ENCODE results near the gene NPBWR2.
A peak's percentile ranks its signal among the peaks of the same experiment; 100 is the strongest.
"Not testable (repeated sequence)": the region's sequence is repeated elsewhere in the genome, so short reads cannot be mapped to it uniquely, and the experiment has no call there.

NPBWR2 gene

DNA sequence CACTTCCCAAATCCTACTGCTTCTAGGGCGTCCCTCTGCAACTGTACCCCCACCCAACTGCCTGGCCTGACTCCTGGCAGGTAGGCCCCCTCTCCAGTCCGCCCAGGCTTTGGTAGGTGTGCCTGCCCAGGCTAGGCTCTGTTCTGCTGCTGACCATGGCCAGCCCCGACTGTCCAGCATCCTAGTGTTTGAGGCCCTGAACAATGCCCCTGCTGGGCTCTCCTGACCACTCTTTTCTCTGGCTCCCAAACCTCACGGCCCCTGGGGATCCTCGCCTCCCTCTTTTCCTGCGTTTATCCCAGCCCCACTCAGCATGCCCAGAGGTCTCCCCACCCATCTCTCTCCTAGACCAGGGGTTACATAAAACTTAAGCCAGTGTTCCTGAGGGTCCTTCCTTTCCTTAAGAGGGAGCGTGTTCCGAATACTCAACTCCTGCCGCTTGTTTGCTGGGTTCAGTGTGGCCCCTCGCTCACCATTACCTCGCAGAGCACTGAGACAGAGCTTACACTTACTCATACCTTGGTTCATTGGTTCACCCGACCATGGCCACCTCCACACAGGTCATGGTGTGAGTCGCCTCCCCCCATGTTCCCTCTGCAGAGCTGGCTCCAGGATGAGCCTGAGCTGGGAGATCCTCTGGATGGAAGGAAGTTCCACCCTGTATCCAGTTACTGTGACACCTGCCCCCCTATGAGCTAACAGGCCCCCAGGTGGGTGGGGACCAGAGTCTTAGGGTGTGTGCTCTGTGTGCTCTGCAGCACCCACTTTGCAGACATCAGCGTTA, 35.8 kb upstream of the NPBWR2 start:
- DNase-seq, result no peak

DNA sequence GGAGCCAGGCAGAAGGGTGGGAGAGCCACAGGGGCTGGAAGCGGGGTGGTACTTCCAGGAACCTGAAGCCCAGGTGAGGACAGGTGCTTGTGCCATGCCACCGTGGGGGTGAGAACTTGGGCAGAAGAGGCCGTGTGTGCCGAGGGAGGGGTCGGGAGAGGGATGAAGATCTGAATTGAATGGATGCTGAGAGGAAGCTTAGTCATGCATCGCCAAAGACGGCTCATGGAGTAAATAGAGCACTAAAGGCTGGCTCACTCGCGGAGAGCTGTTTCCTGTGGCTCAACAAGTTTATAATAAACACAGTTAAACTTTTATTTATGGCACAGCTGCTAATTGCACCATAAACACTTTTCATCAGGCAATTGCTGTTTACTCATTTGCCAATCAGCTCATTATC, 35.2 kb upstream of the NPBWR2 start:
- peak in 1 of 2 experiments; percentile 40 for DNase-seq

DNA sequence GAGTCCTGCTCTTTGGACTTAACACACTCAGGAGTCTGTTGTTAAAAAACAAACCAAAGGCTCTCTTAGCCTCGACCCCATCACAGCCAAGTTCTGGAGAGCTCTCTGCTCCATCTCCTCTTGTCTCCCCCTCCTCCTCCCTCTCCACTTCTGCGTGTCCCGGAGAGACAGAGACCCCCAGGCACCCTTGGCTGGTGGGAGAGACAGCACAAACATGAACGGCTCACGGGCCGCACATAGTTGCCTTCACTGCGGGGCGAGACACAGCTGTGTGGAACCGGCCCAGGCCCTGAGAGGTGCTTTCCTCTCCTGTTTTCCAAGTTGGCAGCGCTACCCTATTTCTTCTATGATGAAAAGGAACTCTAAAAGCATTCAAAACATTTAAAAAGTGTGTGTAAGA, 33.6 kb upstream of the NPBWR2 start:
- DNase-seq, result no peak

DNA sequence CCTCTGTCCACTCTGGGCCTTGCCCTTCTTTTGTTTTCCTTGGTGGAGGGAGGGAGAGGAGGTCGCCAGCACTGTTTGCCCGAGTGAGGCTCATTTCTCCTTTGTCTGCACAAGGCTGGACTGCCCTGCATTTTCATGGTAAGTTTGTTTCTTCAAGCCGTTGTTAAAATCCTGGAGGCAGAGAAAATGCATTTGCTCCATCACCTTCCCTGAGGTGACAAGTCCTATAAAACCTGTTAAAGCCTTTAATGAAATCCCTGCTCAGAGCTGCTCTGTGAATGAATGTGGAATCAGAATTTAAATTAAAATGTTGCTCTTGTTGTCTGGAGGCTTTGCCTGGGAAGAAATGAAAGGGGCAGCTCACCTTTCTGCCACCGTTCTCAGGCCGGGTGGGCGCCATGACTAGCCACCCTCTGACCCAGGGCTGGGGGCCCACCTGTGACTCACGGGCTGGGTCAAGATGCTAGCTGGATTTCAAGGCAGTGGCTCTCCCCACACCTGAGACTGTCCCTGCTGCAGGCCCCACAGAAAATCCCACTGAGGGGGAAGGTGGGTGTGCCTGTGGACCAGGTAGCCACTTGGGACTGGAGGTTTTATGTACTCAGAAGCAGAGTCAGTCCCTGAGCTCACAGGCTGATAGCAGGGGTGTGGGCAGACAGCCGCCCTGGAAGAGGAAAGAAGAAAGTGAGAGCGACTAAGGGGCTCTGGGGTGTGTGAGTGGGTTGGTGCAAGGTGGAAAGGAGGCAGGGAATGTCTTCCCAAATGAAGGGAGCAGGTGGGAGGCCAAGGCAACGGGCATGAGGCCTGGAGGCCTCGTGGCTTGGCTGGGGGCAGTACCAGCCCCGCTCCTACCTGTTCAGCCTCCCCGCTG, 32.9 kb upstream of the NPBWR2 start:
- no peak for DNase-seq

DNA sequence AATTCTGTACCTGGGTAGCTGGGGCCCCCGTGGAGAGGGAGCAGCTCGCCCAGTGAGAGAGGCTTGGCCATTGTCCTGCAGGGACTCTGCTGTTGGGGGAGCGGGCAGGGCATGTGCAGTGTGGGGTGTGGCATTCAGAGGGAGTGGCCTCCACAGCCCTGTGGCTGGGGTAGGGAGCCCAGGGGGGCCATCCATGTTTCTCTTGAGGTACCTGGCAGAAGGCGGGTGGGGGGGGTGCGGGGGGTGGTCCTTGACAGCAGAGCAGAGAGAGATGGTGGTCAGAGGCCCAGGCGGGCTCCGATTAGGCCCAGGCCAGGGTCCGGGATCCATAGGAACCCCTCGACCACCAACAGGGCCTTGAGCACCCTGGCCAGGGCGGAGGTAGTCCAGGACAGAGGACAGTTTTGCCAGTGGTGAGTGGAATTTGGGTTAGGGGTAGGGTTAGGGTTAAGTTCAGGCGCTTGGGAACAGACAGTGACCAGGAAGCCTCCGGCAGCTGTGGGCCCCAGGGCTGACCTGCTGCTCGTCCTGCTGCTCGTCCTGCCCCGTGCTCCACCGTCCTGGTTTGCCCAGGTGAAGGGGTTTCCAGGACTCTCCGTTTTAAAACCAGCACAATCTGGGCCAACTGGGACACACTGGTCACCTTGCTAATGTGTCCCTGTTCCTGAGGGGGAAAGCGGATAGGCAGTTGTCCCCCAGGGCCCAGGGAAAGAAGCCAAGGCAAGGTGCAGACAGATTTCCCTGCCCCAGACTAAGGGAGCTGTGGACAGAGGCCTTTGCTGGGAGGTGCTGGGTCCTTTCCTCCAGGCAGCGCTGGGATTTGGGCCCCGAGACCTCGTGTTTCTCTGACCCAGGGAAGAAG, 32.1 kb upstream of the NPBWR2 start:
- no peak for DNase-seq

DNA sequence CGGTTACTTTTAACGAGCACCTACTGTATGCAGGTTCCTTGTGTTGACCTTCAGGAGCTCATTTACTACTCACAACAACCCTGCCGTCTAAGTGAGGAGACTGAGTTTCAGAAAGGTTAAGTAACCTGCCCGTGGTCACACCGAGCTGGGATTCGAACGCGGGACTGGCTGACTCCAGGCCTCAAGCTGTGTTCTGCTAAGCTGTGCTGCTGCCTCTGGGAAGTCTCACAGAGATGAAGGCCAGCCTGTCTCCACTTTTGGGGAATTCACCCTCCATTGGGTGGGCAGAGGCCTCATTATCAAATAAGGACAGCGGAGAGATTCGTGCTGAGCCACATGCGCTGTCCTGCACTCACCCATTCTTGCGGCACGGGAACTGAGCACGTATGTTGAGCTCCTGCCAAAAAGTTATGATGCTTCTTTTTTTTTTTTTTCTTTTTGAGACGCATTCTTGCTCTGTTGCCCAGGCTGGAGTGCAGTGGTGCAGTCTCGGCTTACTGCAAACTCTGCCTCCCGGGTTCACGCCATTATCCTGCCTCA, 31.0 kb upstream of the NPBWR2 start:
- DNase-seq, result no peak

DNA sequence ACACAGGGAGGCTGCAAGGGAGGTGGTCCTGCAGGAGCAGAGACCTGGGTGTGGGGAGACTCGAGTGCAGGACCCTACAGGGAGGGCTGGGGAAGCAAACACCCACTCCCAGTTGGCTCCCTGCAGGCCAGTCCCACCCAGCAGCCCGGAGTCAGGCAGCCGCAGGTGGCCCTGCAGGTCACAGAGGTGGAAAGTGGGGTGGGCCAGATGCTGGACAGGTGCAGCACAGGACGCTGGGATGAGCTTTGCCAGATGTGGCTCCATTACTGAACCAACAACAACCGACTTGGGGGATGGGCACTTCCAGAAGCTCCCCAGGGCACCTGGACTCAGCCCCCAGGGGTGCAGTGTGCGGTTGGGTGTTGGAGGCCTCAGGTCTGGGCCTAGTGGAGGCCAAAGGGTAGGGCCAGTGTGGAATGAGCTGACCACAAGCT, 30.2 kb upstream of the NPBWR2 start:
- DNase-seq, result no peak

DNA sequence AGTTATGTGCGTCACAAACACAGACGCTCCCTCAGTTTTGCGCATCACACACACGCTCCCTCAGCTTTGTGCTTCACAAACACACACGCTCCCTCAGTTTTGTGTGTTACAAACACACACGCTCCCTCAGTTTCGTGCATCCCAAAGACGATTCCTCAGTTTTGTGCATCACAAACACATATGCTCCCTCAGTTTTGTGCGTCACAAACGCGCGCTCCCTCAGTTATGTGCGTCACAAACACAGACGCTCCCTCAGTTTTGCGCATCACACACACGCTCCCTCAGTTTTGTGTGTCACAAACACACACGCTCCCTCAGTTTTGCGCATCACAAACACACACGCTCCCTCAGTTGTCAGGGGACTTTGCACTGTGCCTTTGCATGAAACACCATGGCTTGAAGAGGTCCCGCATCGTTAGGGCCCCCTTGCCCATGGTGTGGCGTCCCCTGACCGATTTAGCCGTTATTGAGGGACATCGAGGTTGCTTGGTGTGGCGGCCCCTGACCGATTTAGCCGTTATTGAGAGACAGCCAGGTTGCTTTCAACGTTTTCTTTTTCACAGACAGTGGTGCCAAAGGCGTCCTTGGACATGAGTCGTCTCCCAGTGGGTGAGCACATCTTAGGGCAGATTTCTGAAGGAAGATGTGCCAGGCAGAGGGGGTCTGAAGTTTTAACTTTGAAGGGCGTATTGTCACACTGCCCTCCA, 28.8 kb upstream of the NPBWR2 start:
- DNase-seq, result no peak

DNA sequence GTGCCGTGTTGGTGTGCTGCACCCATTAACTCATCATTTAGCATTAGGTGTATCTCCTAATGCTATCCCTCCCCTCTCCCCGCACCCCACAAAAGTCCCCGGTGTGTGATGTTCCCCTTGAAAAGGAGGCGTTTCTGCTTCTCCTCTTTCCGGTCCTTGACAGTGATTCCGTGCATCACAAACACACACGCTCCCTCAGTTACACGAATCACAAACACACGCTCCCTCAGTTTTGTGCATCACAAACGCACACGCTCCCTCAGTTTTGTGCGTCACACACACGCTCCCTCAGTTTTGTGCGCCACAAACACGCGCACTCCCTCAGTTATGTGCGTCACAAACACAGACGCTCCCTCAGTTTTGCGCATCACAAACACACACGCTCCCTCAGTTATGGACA, 27.4 kb upstream of the NPBWR2 start:
- not testable (repeated sequence) for DNase-seq

DNA sequence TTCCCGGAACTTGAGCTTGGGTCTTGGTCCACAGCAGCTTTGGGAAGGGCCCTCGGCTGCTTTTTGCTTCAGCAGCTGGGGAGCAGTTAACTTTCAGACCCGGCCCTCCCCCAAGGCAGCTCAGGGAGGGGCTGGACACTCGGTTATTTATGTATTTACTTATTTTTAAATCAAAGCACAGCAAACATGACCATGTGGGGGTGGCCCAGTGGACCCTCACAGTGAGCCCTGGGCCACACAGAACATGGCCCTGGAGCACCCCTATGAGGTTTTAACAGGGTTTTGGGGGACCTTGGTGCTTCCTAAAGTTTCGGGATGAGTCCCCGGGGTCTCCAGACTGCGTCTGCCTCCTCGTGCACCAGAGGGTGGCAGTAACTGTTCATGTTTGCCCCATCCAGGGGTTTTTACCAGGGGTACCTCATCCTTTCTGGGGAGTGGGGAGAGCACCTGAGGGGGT, 26.6 kb upstream of the NPBWR2 start:
- DNase-seq, result peak in 1 of 2 experiments; percentile 36

DNA sequence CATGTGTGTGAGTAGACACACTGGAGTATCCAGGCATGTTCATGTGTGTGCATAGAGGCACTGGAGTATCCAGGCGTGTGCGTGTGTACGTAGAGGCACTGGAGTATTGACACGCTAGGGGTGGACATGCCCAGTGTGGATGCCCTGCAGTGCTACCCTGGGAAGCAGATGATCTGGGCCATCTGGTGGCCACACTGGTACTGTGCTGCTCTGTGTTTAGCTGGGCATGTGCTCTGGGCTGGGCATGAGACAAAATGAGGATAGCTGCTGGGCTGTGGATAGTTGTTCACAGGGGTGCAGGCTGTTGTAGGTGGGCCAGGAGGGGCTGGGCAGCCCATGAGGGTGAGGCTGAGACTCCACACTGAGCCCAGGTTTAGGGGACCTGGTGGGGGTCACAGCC, 24.0 kb upstream of the NPBWR2 start:
- peak in 1 of 2 experiments; percentile 24 for DNase-seq

DNA sequence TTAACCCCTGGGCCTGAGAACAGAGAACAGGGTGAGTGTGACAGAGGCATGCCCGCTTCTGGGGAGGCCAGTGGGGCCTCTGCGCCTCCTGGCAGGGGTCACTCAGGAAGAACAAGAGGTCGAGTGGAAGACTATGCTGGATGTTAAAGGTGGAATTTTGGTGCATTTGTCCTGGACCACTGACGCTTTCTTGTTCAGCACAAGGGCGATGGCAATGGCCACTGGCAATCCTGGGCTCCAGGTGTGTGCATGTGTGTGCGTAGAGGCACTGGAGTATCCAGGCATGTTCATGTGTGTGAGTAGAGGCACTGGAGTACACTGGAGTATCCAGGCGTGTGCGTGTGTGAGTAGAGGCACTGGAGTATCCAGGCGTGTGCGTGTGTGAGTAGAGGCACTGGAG, 23.5 kb upstream of the NPBWR2 start:
- no peak for DNase-seq

DNA sequence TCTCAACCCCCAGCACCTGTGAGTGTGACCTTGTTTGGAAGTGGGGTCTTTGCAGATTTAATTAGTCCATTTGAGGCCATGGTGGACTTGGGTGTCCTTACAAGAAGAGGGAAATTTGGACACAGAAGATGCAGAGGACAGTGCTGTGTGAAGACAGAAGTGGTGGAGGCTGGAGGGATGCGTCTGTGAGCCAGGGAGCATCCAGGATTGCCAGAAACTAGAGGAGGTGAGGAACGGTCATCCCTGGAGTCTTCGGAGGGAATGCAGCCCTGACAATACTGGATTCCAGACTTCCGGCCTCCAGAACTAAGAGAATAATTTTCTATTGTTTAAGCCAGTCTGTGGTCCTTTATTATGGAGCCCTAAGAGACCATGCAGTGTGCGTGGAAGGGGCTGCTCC, 22.9 kb upstream of the NPBWR2 start:
- DNase-seq, result no peak

DNA sequence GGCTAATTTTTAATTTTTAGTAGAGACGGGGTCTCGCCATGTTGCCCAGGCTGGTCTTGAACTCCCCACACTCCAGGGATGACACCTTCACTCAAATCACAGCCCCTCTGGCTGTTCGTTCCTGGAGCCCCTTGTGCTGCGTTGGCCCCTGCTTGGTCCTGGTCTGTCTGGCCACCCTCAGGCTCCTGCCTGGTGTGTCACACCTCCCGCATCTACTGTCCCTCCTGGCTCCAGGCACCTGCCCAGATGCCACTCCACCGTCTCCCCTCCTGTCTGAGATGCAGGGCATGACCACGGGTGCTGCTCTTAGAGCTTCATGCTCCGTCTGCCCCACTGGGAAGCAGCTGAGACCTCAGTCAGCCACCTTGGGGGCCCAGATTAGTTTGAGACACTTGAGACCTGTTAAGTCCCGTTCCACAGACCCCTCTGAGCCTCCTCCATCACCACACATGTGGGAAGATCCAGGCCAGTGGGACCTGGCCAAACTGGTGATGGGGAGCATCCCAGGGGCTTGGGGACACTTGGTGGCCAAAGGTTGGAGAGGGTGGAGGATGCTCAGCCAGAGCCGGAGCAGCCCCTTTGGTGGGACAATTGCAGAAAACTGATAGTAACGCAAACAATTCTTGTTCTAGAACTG, 21.9 kb upstream of the NPBWR2 start:
- no peak for DNase-seq

DNA sequence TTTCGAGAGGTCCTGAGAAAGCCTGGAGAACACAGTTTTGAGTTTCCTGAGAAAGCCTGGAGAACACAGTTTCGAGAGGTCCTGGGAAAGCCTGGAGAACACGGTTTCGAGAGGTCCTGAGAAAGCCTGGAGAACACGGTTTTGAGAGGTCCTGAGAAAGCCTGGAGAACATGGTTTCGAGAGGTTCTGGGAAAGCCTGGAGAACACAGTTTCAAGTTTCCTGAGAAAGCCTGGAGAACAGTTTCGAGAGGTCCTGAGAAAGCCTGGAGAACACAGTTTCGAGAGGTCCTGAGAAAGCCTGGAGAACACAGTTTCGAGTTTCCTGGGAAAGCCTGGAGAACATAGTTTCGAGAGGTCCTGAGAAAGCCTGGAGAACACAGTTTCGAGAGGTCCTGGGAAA, 16.2 kb upstream of the NPBWR2 start:
- DNase-seq, result not testable (repeated sequence)

DNA sequence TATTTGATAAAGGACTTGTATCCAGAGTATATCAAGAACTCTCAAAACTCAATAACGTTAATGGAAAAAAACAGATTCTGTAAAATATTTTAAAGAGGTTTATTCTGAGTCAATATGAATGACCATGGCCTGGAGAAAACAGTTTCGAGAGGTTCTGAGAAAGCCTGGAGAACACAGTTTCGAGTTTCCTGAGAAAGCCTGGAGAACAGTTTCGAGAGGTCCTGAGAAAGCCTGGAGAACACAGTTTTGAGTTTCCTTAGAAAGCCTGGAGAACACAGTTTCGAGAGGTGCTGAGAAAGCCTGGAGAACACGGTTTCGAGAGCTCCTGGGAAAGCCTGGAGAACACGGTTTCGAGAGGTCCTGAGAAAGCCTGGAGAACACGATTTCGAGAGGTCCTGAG, 15.6 kb upstream of the NPBWR2 start:
- DNase-seq, result not testable (repeated sequence)

DNA sequence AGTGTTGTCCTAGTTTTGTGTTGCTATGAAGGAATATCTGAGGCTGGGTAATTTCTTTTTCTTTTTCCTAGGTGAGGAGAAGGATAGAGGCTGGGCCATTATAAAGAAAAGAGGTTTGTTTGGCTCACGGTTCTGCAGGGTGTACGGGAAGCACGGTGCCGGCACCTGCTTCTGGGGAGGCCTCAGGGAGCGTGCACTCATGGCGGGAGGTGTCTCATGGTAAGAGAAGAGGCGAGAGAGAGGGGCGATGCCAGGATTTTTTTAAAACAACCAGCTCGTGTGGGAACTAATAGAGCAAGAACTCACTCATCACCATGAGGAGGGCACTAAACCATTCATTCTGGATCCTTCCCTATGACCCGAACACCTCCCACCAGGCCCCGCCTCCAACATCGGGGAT, 14.2 kb upstream of the NPBWR2 start:
- DNase-seq, result no peak

DNA sequence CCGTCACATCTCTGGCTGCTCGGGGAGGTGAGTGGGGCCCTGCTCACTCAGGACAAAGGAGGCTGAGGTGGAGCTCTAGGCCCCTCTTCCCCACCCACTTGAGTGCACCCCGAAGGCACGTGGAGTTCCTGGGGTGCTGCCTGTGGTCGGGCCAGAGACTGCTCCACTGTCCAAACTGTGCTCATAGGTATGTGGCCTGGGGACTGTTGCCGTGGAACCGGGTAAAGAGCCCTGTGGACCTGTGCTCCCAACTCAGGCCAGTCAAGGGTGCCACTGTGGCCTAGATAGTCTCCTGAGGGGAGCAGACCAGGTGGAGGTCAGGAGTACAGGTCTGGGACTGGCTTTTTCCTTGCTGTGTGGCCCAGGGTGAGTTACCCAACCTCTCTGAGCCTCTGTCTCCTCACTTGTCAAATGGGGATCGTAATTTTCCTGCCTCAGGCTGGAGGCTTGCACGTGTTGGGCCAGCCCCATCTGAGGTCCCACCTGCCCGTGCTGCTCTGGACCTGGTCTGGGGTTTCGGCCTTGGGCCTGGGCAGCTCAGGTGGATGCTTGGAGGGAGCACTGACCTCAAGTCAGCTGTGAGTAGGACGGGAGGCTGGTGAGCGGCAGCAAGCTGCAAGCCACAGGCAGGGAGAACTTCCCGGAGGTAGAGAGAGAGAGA, 12.4 kb upstream of the NPBWR2 start:
- DNase-seq, result no peak

DNA sequence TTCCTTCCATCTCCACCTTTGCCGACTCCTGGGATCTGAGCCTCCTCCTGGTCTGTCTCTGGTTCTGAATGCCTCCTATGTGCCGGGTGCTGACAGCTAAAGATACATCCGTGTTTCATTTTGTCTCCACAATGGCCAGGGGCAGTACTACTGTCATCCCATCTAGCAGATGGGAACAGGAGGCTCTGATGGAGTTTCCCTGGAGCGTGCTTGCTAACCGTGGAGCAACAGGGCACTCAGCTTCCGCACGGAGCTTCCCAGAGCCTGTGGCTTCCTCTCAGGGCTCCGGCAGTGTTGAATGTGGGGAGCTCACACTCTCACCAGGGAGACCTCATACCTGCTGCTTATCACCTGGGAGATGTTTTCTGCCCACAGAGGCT, 11.9 kb upstream of the NPBWR2 start:
- no peak for DNase-seq

DNA sequence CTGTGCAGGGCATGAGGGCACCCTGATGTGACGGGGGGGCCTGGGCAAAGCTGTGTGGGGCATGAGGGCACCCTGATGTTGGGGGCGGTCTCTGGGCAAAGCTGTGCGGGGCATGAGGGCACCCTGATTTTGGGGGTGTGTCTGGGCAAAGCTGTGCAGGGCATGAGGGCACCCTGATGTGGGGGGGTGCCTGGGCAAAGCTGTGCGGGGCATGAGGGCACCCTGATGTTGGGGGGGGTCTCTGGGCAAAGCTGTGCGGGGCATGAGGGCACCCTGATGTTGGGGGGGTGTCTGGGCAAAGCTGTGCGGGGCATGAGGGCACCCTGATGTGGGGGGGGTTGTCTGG, 10.0 kb upstream of the NPBWR2 start:
- DNase-seq, result not testable (repeated sequence)
